H9 (cell line): ENCODE measurements around the gene TRIP10. TPM values are rescaled to one million over a fixed set of nuclear protein-coding genes. Genes with fewer than 3 reads are reported as not detected.

Experiments used
- DNase-seq: peaks from one replicate; pipeline ENCODE4 v3.0.0-alpha.2; 2017
- H2AFZ ChIP-seq: one replicate; pipeline ENCODE4 v1.6.1; 2013; ENCODE audit warnings: mild to moderate bottlenecking, low read length, control low read depth, moderate library complexity
- H2AK5ac ChIP-seq: 2 replicates; pipeline ENCODE4 v1.6.1; 2013; ENCODE audit warnings: low read length, control low read depth, mixed read lengths; ENCODE audit not compliant: insufficient read length
- H2BK120ac ChIP-seq: one replicate; pipeline ENCODE4 v1.6.1; 2013; ENCODE audit warnings: low read depth, mild to moderate bottlenecking, low read length, control low read depth, inconsistent platforms; ENCODE audit not compliant: poor library complexity, severe bottlenecking
- H2BK12ac ChIP-seq: 2 replicates; pipeline ENCODE4 v1.6.1; 2013; ENCODE audit warnings: low read length, control low read depth, mixed read lengths, low read depth; ENCODE audit not compliant: insufficient read length
- H2BK15ac ChIP-seq: 2 replicates; pipeline ENCODE4 v1.6.1; 2013; ENCODE audit warnings: low read depth, low read length, control low read depth
- H2BK20ac ChIP-seq: one replicate; pipeline ENCODE4 v1.6.1; 2013; ENCODE audit warnings: low read depth, mild to moderate bottlenecking, low read length, control low read depth, inconsistent platforms; ENCODE audit not compliant: poor library complexity, severe bottlenecking
- H2BK5ac ChIP-seq: 2 replicates; pipeline ENCODE4 v1.6.1; 2013; ENCODE audit warnings: low read length, control low read depth, mixed read lengths; ENCODE audit not compliant: insufficient read length
- H3K14ac ChIP-seq: 2 replicates; pipeline ENCODE4 v1.6.1; 2013; ENCODE audit warnings: low read length, control low read depth; ENCODE audit not compliant: insufficient read depth
- H3K18ac ChIP-seq: 2 replicates; pipeline ENCODE4 v1.6.1; 2013; ENCODE audit warnings: low read depth, mild to moderate bottlenecking, mixed read lengths, low read length, control low read depth; ENCODE audit not compliant: insufficient read length
- H3K23ac ChIP-seq: 2 replicates; pipeline ENCODE4 v1.6.1; 2013; ENCODE audit warnings: low read length, control low read depth, mixed read lengths, low read depth; ENCODE audit not compliant: insufficient read length
- H3K23me2 ChIP-seq: 2 replicates; pipeline ENCODE4 v1.6.1; 2013; ENCODE audit warnings: low read depth, mild to moderate bottlenecking, mixed read lengths, low read length, control low read depth; ENCODE audit not compliant: insufficient read length, poor library complexity, severe bottlenecking
- H3K27ac ChIP-seq: 2 replicates; pipeline ENCODE4 v1.5.1; 2013; ENCODE audit warnings: low read length, control low read depth, mixed read lengths, low read depth; ENCODE audit not compliant: insufficient read length
- H3K27me3 ChIP-seq: 2 replicates; pipeline ENCODE4 v1.6.1; 2013; ENCODE audit warnings: low read length, control low read depth, inconsistent platforms; ENCODE audit not compliant: insufficient read depth
- H3K4ac ChIP-seq: 2 replicates; pipeline ENCODE4 v1.6.1; 2013; ENCODE audit warnings: low read depth, mild to moderate bottlenecking, control low read depth, inconsistent platforms, low read length, moderate library complexity
- H3K4me1 ChIP-seq: 2 replicates; pipeline ENCODE4 v1.6.1; 2013; ENCODE audit warnings: low read length, control low read depth, inconsistent platforms; ENCODE audit not compliant: insufficient read depth
- H3K4me2 ChIP-seq: 2 replicates; pipeline ENCODE4 v1.6.1; 2013; ENCODE audit warnings: low read length, control low read depth, mixed read lengths; ENCODE audit not compliant: insufficient read length, insufficient read depth
- H3K56ac ChIP-seq: 2 replicates; pipeline ENCODE4 v1.6.1; 2013; ENCODE audit warnings: low read depth, mild to moderate bottlenecking, mixed read lengths, low read length, control low read depth; ENCODE audit not compliant: insufficient read length
- H3K79me1 ChIP-seq: 2 replicates; pipeline ENCODE4 v1.6.1; 2013; ENCODE audit warnings: low read depth, mild to moderate bottlenecking, moderate library complexity, low read length, control low read depth, inconsistent platforms; ENCODE audit not compliant: insufficient read depth, poor library complexity, severe bottlenecking
- H3K79me2 ChIP-seq: 2 replicates; pipeline ENCODE4 v1.6.1; 2013; ENCODE audit warnings: low read length, control low read depth, inconsistent platforms; ENCODE audit not compliant: insufficient read depth
- H3K9ac ChIP-seq: 2 replicates; pipeline ENCODE4 v1.6.1; 2013; ENCODE audit warnings: low read length, control low read depth, mixed read lengths; ENCODE audit not compliant: insufficient read length; ENCODE audit errors: extremely low read depth
- H3K9me3 ChIP-seq: one replicate; pipeline ENCODE4 v1.6.1; 2013; ENCODE audit warnings: low read depth, low read length, inconsistent platforms; ENCODE audit not compliant: control insufficient read depth
- H3T11ph ChIP-seq: one replicate; pipeline ENCODE4 v1.6.1; 2013; ENCODE audit warnings: mild to moderate bottlenecking, low read length, control low read depth, inconsistent platforms
- H4K20me1 ChIP-seq: one replicate; pipeline ENCODE4 v1.6.1; 2013; ENCODE audit not compliant: control insufficient read depth, insufficient read length, insufficient read depth
- H4K5ac ChIP-seq: 2 replicates; pipeline ENCODE4 v1.6.1; 2013; ENCODE audit warnings: low read depth, mild to moderate bottlenecking, mixed read lengths, low read length, control low read depth; ENCODE audit not compliant: insufficient read length
- H4K8ac ChIP-seq: replicated peaks from 2 replicates; pipeline ENCODE4 v1.6.1; 2013; ENCODE audit warnings: low read length, control low read depth, mixed read lengths, low read depth; ENCODE audit not compliant: insufficient read length
- H4K91ac ChIP-seq: 2 replicates; pipeline ENCODE4 v1.6.1; 2013; ENCODE audit warnings: low read depth, mild to moderate bottlenecking, moderate library complexity, mixed read lengths, low read length, control low read depth; ENCODE audit not compliant: insufficient read length
- H3K27ac Mint-ChIP-seq, 3 experiments: 2 replicates in 2 of 3; 3 replicates in 1 of 3; pipeline ENCODE4 v1.8.0; 2020 to 2021; ENCODE audit warnings: mixed read lengths in 3 of 3, mild to moderate bottlenecking in 1 of 3, moderate library complexity in 1 of 3
- H3K27me3 Mint-ChIP-seq: 2 replicates; pipeline ENCODE4 v1.8.0; 2021; ENCODE audit warnings: low read depth, mild to moderate bottlenecking, moderate library complexity, mixed read lengths
- H3K36me3 Mint-ChIP-seq, 3 experiments: 2 replicates in 2 of 3; 3 replicates in 1 of 3; pipeline ENCODE4 v1.8.0; 2020 to 2021; ENCODE audit warnings: low read depth in 3 of 3, mixed read lengths in 3 of 3; ENCODE audit not compliant: insufficient read depth in 1 of 3
- H3K4me1 Mint-ChIP-seq, 2 experiments: 2 replicates each; pipeline ENCODE4 v1.8.0; 2020; ENCODE audit warnings: mixed read lengths in 2 of 2
- H3K4me3 Mint-ChIP-seq, 2 experiments: 2 replicates in 1 of 2; 3 replicates in 1 of 2; pipeline ENCODE4 v1.8.0; 2020 to 2021; ENCODE audit warnings: mild to moderate bottlenecking in 2 of 2, mixed read lengths in 2 of 2, moderate library complexity in 1 of 2
- H3K9me3 Mint-ChIP-seq, 2 experiments: 2 replicates in 1 of 2; 3 replicates in 1 of 2; pipeline ENCODE4 v1.8.0; 2020; ENCODE audit warnings: mild to moderate bottlenecking in 2 of 2, mixed read lengths in 2 of 2, moderate library complexity in 1 of 2
- CTCF ChIP-seq: fragments of 200-600 bp; sonication (generic); conservative IDR thresholded peaks from 3 replicates; pipeline ENCODE4 v1.8.0; 2021; ENCODE audit warnings: antibody characterized with exemption, mild to moderate bottlenecking
- WGBS: extraction: QIAGEN DNeasy Blood & Tissue Kit; methylation state at CpG from one replicate; pipeline ENCODE4 v1.1.7; 2013; ENCODE audit warnings: missing lambda C conversion rate, low lambda C conversion rate, mixed read lengths; ENCODE audit not compliant: insufficient read length; ENCODE audit errors: extremely low coverage; 5-methylcytosine and 5-hydroxymethylcytosine counted together
- total RNA-seq: library from RNA; stranded (reverse); gene quantifications from 2 replicates; pipeline ENCODE4 v1.2.1, GENCODE V29; 2021

TRIP10 gene
- total RNA-seq, 1 experiment from 2014 or later: 56.4 TPM

DNA sequence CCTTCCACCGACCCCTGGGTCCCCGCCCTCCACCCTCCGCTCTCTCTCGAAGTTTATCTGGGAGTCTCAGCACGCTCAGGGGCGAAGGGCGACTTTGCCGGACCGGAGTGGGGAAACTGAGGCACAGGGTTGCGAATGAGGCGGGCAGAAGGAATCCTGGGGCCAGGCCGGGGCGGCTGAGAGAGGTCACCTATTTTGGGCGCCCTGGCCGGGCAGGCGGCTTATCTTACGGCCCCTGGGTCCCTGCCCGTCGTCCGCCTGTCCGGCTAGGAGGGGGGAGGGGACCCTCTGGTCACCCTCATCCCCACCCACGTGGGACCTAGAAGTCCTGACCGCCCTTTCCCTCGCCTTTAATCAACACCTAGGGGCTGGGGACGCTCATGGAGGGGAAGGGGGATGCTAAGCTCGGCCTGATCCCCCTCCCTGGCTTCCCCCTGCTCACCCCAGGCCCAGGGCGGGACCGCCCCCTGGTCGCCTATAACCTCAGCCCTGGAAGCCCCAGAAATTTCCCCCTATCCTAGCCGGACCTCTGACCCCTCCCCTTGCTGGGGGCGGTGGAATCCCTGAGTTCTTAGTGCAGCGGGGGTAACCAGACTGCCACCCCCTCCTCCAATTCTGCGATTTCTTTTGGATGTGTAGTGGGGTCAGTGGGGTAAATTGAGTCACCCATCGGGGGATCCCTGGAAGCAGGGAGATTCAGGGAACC is 556 bp downstream of the TRIP10 start:
- Histone ChIP-seq H2BK15ac (no peak overlapping the region), H3K27me3 (no peaks in the 10 kb centered on the region), H3K79me2 (no peaks in the 10 kb centered on the region; the same call in 1 of the 2 replicates), H4K8ac (no peak overlapping the region), H3K9ac (peak overlapping the region; percentile 56), H2BK120ac (no peak overlapping the region), H3K4me1 (peaks cover 12% of the 10 kb centered on the region), H3T11ph (no peak overlapping the region), H4K5ac (no peak overlapping the region), H3K4me2 (peak overlapping the region; percentile 42), H4K91ac (no peak overlapping the region), H2BK12ac (no peak overlapping the region), H2BK20ac (no peak overlapping the region), H2BK5ac (no peak overlapping the region), H3K23me2 (peaks cover 25% of the 10 kb centered on the region), H3K79me1 (no peaks in the 10 kb centered on the region), H3K27ac (no peak overlapping the region), H3K4ac (no peak overlapping the region), H2AK5ac (no peak overlapping the region), H3K23ac (no peak overlapping the region), H4K20me1 (no peaks in the 10 kb centered on the region), H3K56ac (no peak overlapping the region), H3K9me3 (no peaks in the 10 kb centered on the region), H3K18ac (peak overlapping the region; percentile 59), H3K14ac (peak overlapping the region; percentile 51), H2AFZ (no peak overlapping the region)
- Mint-ChIP-seq H3K27ac (peak overlapping the region in 1 of 3 experiments; percentile 85; a peak in 2 of 7 replicates), H3K4me1 (peaks cover 56 to 69% of the 10 kb centered on the region in 2 experiments), H3K9me3 (no peaks in the 10 kb centered on the region), H3K27me3 (no peaks in the 10 kb centered on the region), H3K4me3 (peak overlapping the region; percentile 84 to 92), H3K36me3 (peaks cover 22 to 28% (median 27%) of the 10 kb centered on the region in 3 experiments)
- no CpG with 5 or more reads among the region's 34 CpGs for WGBS
- no peak for TF ChIP-seq CTCF
- DNase-seq: peak; percentile 62
